ENCODE results near the gene MYO15A. TPM values are rescaled to one million over a fixed set of nuclear protein-coding genes. Genes with fewer than 3 reads are reported as not detected.

MYO15A gene
- total and polyA plus RNA-seq, 7 donors, result 0.10 to 0.76 (median 0.28) TPM

- no peaks in the 10 kb centered on the region for H3K4me1 ChIP-seq
- WGBS, 3 donors, result 80 to 88% (median 85%) methylated on average over 8 of the region's 8 CpGs
- intact Hi-C loops (cut with DNase I), result no loop called here
- no peaks in the 10 kb centered on the region for H3K9me3 ChIP-seq
- H3K27me3 ChIP-seq (ENCODE audit: insufficient read depth in 3 of 3, low read length in 2 of 3), result no peaks in the 10 kb centered on the region
- no peak for DNase-seq
- TF ChIP-seq CTCF (IDR thresholded peaks at IDR 0.05), result no peak
- no peaks in the 10 kb centered on the region for H3K36me3 ChIP-seq (ENCODE audit: insufficient read depth in 1 of 2, low read depth in 1 of 2)
- no peak for ATAC-seq
- no peak overlapping the region for H3K4me3 ChIP-seq
- no peak overlapping the region for H3K27ac ChIP-seq
Observed at GRCh38 chr17:18138065-18138749, 29.7 kb downstream of the MYO15A start.

- DNase-seq (no peak), ATAC-seq (no peak)
- no peak overlapping the region for H3K4me3 ChIP-seq
- no peak for TF ChIP-seq CTCF (IDR thresholded peaks at IDR 0.05)
- H3K4me1 ChIP-seq, result no peaks in the 10 kb centered on the region
- H3K36me3 ChIP-seq (ENCODE audit: insufficient read depth in 1 of 2, low read depth in 1 of 2), result no peaks in the 10 kb centered on the region
- H3K9me3 ChIP-seq, result no peaks in the 10 kb centered on the region
- intact Hi-C loops (cut with DNase I), result no loop called here
- WGBS, 3 donors, result 96 to 97% (median 97%) methylated on average over 2 of the region's 2 CpGs
- H3K27me3 ChIP-seq (ENCODE audit: insufficient read depth in 3 of 3, low read length in 2 of 3), result no peaks in the 10 kb centered on the region
- H3K27ac ChIP-seq, result no peak overlapping the region
Observed at GRCh38 chr17:18139092-18139491, 30.5 kb downstream of the MYO15A start.

- DNase-seq (no peak), ATAC-seq (peak in 3 of 4 donors; percentile 18 to 49 (median 39))
- H3K27me3 ChIP-seq (ENCODE audit: insufficient read depth in 3 of 3, low read length in 2 of 3), result no peaks in the 10 kb centered on the region
- H3K27ac ChIP-seq, result no peak overlapping the region
- H3K9me3 ChIP-seq, result no peaks in the 10 kb centered on the region
- no peaks in the 10 kb centered on the region for H3K4me1 ChIP-seq
- TF ChIP-seq CTCF (IDR thresholded peaks at IDR 0.05), result no peak
- H3K36me3 ChIP-seq (ENCODE audit: insufficient read depth in 1 of 2, low read depth in 1 of 2), result no peaks in the 10 kb centered on the region
- intact Hi-C loops (cut with DNase I), result no loop called here
- WGBS, 3 donors, result 72 to 76% (median 76%) methylated on average over 14 of the region's 14 CpGs
- no peak overlapping the region for H3K4me3 ChIP-seq
Observed at GRCh38 chr17:18139498-18139897, 30.9 kb downstream of the MYO15A start.

DNA sequence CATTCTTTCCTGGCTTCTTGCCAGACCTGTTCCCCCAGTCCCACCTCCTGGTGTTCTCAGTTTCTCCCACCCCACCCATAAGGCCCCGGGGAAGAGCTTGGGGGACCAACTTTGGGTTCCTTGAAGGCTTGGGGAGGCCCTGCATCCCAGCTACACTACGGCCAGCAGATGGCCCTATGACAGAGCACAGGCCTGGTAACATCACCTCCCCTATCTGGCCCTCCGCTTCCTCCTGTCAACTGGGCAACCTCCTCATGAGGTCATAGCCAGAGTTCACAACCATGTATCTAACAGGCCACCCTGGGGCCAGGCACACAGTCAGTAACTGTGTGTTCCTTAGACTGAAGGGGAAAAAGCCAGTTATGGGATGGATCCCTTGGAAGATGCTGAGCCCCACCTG lies 31.4 kb downstream of the MYO15A start:
- 69 to 76% (median 72%) methylated on average over 3 of the region's 3 CpGs for WGBS, 3 donors
- no peaks in the 10 kb centered on the region for H3K27me3 ChIP-seq (ENCODE audit: insufficient read depth in 3 of 3, low read length in 2 of 3)
- no peaks in the 10 kb centered on the region for H3K36me3 ChIP-seq (ENCODE audit: insufficient read depth in 1 of 2, low read depth in 1 of 2)
- ATAC-seq (peak in 2 of 4 donors; percentile 30 to 49), DNase-seq (no peak)
- H3K9me3 ChIP-seq, result no peaks in the 10 kb centered on the region
- no peak overlapping the region for H3K4me3 ChIP-seq
- no peaks in the 10 kb centered on the region for H3K4me1 ChIP-seq
- intact Hi-C loops (cut with DNase I), result loop anchor here (5.0 to 10.0 kb wide), 3 partner anchors 42 to 77 kb away; partner anchors contain the start of gene ALKBH5 (in 1 of the 2)
- no peak overlapping the region for H3K27ac ChIP-seq
- TF ChIP-seq CTCF (IDR thresholded peaks at IDR 0.05), result no peak

- Histone ChIP-seq H3K27ac (no peak overlapping the region), H3K4me3 (no peak overlapping the region), H3K36me3 (ENCODE audit: insufficient read depth in 1 of 2, low read depth in 1 of 2) (no peaks in the 10 kb centered on the region), H3K9me3 (no peaks in the 10 kb centered on the region), H3K4me1 (no peaks in the 10 kb centered on the region), H3K27me3 (ENCODE audit: insufficient read depth in 3 of 3, low read length in 2 of 3) (no peaks in the 10 kb centered on the region)
- intact Hi-C loops (cut with DNase I), result loop anchor here (5.0 to 10.0 kb wide), 3 partner anchors 42 to 77 kb away; partner anchors contain the start of gene ALKBH5 (in 1 of the 2)
- TF ChIP-seq CTCF (IDR thresholded peaks at IDR 0.05), result no peak
- 83 to 87% (median 84%) methylated on average over 3 of the region's 3 CpGs for WGBS, 3 donors
- DNase-seq (no peak), ATAC-seq (peak in 2 of 4 donors; percentile 3 to 7)
Observed at GRCh38 chr17:18140648-18141047, 32.1 kb downstream of the MYO15A start.

All from psoas muscle (tissue), 8 donors.